K562 (cell line): Measurements from ENCODE around the gene FOXN3. TPM values are rescaled to one million over a fixed set of nuclear protein-coding genes. Genes with fewer than 3 reads are reported as not detected.

Experiments
- ATAC-seq: fragments of 200-7000 bp; cut with Tn5 transposase; 3 replicates; pipeline ENCODE4 v1.9.1; 2020; ENCODE audit warnings: moderate library complexity
- BruUV-seq: library from RNA; stranded (reverse); fragments of 400-500 nt; replicated peaks from 2 replicates; lab custom pipeline; 2021; lab: Mats Ljungman, UMichigan
- CTCF ChIA-PET: fragments of 300-600 bp; formaldehyde crosslinking; extraction: SDS; loops from one replicate; lab custom pipeline; 2021; ENCODE audit warnings: low intra/inter-chr PET ratio; lab: Yijun Ruan, JAX
- POLR2A ChIA-PET: fragments of 300-600, 350-650 bp; sonication (Branson Sonifier 250); formaldehyde crosslinking; extraction: SDS; loops from one replicate; lab custom pipeline; 2021; ENCODE audit warnings: antibody characterized with exemption, inconsistent platforms; lab: Yijun Ruan, JAX
- DNase-seq, 4 experiments: peaks; one replicate each; pipeline versions ENCODE4 v3.0.0 to v3.0.0-alpha.2; 2011 to 2018; ENCODE audit warnings: low spot score in 3 of 4, mixed read lengths in 3 of 4; ENCODE audit errors: extremely low read depth in 1 of 4
- FAIRE-seq: peaks from 2 replicates; lab custom pipeline; 2011; peaks lifted over from hg19 to GRCh38; lab: Jason Lieb, UNC
- H2AFZ ChIP-seq: 2 replicates; pipeline ENCODE4 v1.6.0; 2011; ENCODE audit warnings: low read depth, low read length, control low read depth, inconsistent platforms
- H3K27ac ChIP-seq: fragments of 200-600 bp; 3 replicates; pipeline ENCODE4 v1.8.0; 2011; ENCODE audit warnings: low read depth, mild to moderate bottlenecking, control low read depth, inconsistent platforms, low read length, moderate library complexity, mixed read lengths; ENCODE audit errors: extremely low read depth
- H3K27me3 ChIP-seq, 2 experiments: fragments of 300-600 bp in 1 of 2; 2 replicates in 1 of 2; 3 replicates in 1 of 2; pipeline versions ENCODE4 v1.6.0 to v1.8.0; 2011; ENCODE audit warnings: inconsistent platforms in 2 of 2, low read length in 2 of 2, mild to moderate bottlenecking in 1 of 2, mixed read lengths in 1 of 2, moderate library complexity in 1 of 2; ENCODE audit not compliant: control insufficient read depth in 2 of 2, insufficient read depth in 2 of 2
- H3K36me3 ChIP-seq: fragments of 300-600 bp; 3 replicates; pipeline ENCODE4 v1.8.0; 2011; ENCODE audit warnings: mild to moderate bottlenecking, low read length, inconsistent platforms; ENCODE audit not compliant: control insufficient read depth, insufficient read depth
- H3K4me1 ChIP-seq, 2 experiments: fragments of 200-600 bp in 1 of 2; replicated peaks in 1 of 2; 2 replicates in 1 of 2; 3 replicates in 1 of 2; pipeline versions ENCODE4 v1.5.1 to v1.8.0; 2011; ENCODE audit warnings: inconsistent platforms in 2 of 2, low read length in 2 of 2, mild to moderate bottlenecking in 1 of 2, mixed read lengths in 1 of 2, moderate library complexity in 1 of 2; ENCODE audit not compliant: control insufficient read depth in 2 of 2, insufficient read depth in 2 of 2
- H3K4me2 ChIP-seq: 2 replicates; pipeline ENCODE4 v1.6.1; 2011; ENCODE audit warnings: low read length, control low read depth, inconsistent platforms, mixed read lengths; ENCODE audit not compliant: insufficient read depth
- H3K4me3 ChIP-seq: fragments of 200-600 bp; sonication (generic), shearing (Covaris generic); 2 replicates; pipeline ENCODE4 v1.5.1; 2016; ENCODE audit warnings: control low read depth, inconsistent platforms
- H3K79me2 ChIP-seq: fragments of 200-600 bp; 3 replicates; pipeline ENCODE4 v1.8.0; 2011; ENCODE audit warnings: low read length, inconsistent platforms; ENCODE audit not compliant: control insufficient read depth, insufficient read depth
- H3K9ac ChIP-seq, 2 experiments: 2 replicates each; pipeline versions ENCODE4 v1.6.0 to v1.6.1; 2011; ENCODE audit warnings: low read depth in 2 of 2, low read length in 2 of 2, control low read depth in 1 of 2, inconsistent platforms in 1 of 2, mild to moderate bottlenecking in 1 of 2, mixed read lengths in 1 of 2; ENCODE audit not compliant: insufficient read depth in 1 of 2
- H3K9me1 ChIP-seq: one replicate; pipeline ENCODE4 v1.6.0; 2011; ENCODE audit warnings: inconsistent platforms, mild to moderate bottlenecking, low read length, moderate library complexity; ENCODE audit not compliant: control insufficient read depth, insufficient read depth
- H3K9me3 ChIP-seq: replicated peaks from 2 replicates; pipeline ENCODE4 v1.5.1; 2011; ENCODE audit warnings: low read depth, low read length, inconsistent platforms; ENCODE audit not compliant: control insufficient read depth, insufficient read depth
- H4K20me1 ChIP-seq: replicated peaks from 2 replicates; pipeline ENCODE4 v1.6.1; 2011; ENCODE audit warnings: low read length, inconsistent platforms, mixed read lengths; ENCODE audit not compliant: control insufficient read depth, insufficient read depth
- CC2D1A ChIP-seq: fragments of 450-650 bp; IDR thresholded peaks from 2 replicates; pipeline ENCODE4 v1.6.1; 2017; ENCODE audit warnings: mild to moderate bottlenecking
- ELF1 ChIP-seq: fragments of 200-800 bp; sonication (Bioruptor generic); IDR thresholded peaks from 2 replicates; pipeline ENCODE4 v1.6.1; 2016; ENCODE audit warnings: missing genetic modification characterization, missing compliant biosample characterization
- MCM3 ChIP-seq: fragments of 450-650 bp; IDR thresholded peaks from 2 replicates; pipeline ENCODE4 v1.6.1; 2016
- MITF ChIP-seq: IDR thresholded peaks from 2 replicates; pipeline ENCODE4 v1.6.1; 2014; ENCODE audit warnings: antibody characterized with exemption
- MTA1 ChIP-seq: fragments of 450-650 bp; IDR thresholded peaks from 2 replicates; pipeline ENCODE4 v1.6.1; 2017; ENCODE audit warnings: borderline replicate concordance
- MXD1 ChIP-seq: fragments of 250-450 bp; sonication (Bioruptor Pico); IDR thresholded peaks from 2 replicates; pipeline ENCODE4 v1.8.0; 2021; ENCODE audit warnings: borderline replicate concordance, mild to moderate bottlenecking, moderate library complexity; ENCODE audit not compliant: poor library complexity, severe bottlenecking
- MYC ChIP-seq, 2 experiments: fragments of 250-450 bp in 1 of 2; sonication (Bioruptor Pico) in 1 of 2; IDR thresholded peaks; 2 replicates each; pipeline versions ENCODE4 v1.5.1 to v1.6.1; 2012 to 2021; ENCODE audit warnings: low read depth in 2 of 2, borderline replicate concordance in 1 of 2, improper control_type of control experiment in 1 of 2, low read length in 1 of 2, mild to moderate bottlenecking in 1 of 2, moderate library complexity in 1 of 2
- PHF21A ChIP-seq: fragments of 450-650 bp; IDR thresholded peaks from 2 replicates; pipeline ENCODE4 v1.6.1; 2017; ENCODE audit warnings: low read depth, borderline replicate concordance
- POLR2B ChIP-seq: fragments of 450-650 bp; IDR thresholded peaks from 2 replicates; pipeline ENCODE4 v1.6.1; 2018; ENCODE audit warnings: low read depth; ENCODE audit not compliant: partially characterized antibody
- TOE1 ChIP-seq, 2 experiments: fragments of 450-650 bp in 1 of 2; sonication (generic) in 1 of 2; formaldehyde crosslinking in 1 of 2; IDR thresholded peaks; 2 replicates each; pipeline versions ENCODE4 v1.7.1 to v1.8.0; 2016 to 2022; ENCODE audit warnings: borderline replicate concordance in 2 of 2, mild to moderate bottlenecking in 2 of 2, antibody characterized with exemption in 1 of 2, inconsistent platforms in 1 of 2, low read depth in 1 of 2, missing genetic modification reagents in 1 of 2, moderate library complexity in 1 of 2
- UBTF ChIP-seq, 2 experiments: IDR thresholded peaks; 2 replicates each; pipeline ENCODE4 v1.6.1; 2012; ENCODE audit warnings: improper control_type of control experiment in 2 of 2, low read depth in 2 of 2, low read length in 2 of 2, borderline replicate concordance in 1 of 2
- ZBTB9 ChIP-seq: fragments of 450-650 bp; formaldehyde crosslinking; IDR thresholded peaks from 2 replicates; pipeline ENCODE4 v1.4.0; 2020; ENCODE audit warnings: mild to moderate bottlenecking, moderate library complexity
- ZC3H11A ChIP-seq: IDR thresholded peaks from 2 replicates; pipeline ENCODE4 v1.6.1; 2012; ENCODE audit warnings: low read depth, low read length, improper control_type of control experiment
- ZFP1 ChIP-seq: fragments of 450-650 bp; formaldehyde crosslinking; IDR thresholded peaks from 2 replicates; pipeline ENCODE4 v1.4.0; 2020; ENCODE audit warnings: mild to moderate bottlenecking, mixed read lengths
- ZFX ChIP-seq: sonication (generic); formaldehyde crosslinking; IDR thresholded peaks from 2 replicates; pipeline ENCODE4 v1.8.0; 2022; ENCODE audit warnings: mild to moderate bottlenecking, missing genetic modification reagents, moderate library complexity
- ZNF274 ChIP-seq: IDR thresholded peaks from 2 replicates; pipeline ENCODE4 v1.6.1; 2011; ENCODE audit warnings: low read depth, mild to moderate bottlenecking, low read length, moderate library complexity, borderline replicate concordance
- ZNF444 ChIP-seq: fragments of 250-450 bp; sonication (Bioruptor Pico); IDR thresholded peaks from 2 replicates; pipeline ENCODE4 v1.4.0; 2020; ENCODE audit warnings: mild to moderate bottlenecking, moderate library complexity
- ZNF75A ChIP-seq: fragments of 450-650 bp; formaldehyde crosslinking; IDR thresholded peaks from 2 replicates; pipeline ENCODE4 v1.4.0; 2020; ENCODE audit warnings: mild to moderate bottlenecking
- WGBS: fragments of 100-300 bp; shearing (Covaris generic); methylation state at CpG from one replicate; pipeline ENCODE4 v1.1.6; 2016; ENCODE audit warnings: low coverage, mixed read lengths; ENCODE audit not compliant: insufficient coverage; ENCODE audit errors: missing lambda C conversion rate; 5-methylcytosine and 5-hydroxymethylcytosine counted together
- in situ Hi-C: fragments of 300-500 bp; cut with MboI; formaldehyde crosslinking; loops from 4 replicates; pipeline ENCODE4 v1.15.0; 2018; ENCODE audit warnings: inconsistent platforms, mixed read lengths
- intact Hi-C: fragments of 100-400 bp; cut with micrococcal nuclease; formaldehyde crosslinking; loops from 2 replicates; pipeline ENCODE4 v1.14.2; 2022
- polyA plus RNA-seq, 8 experiments: library from polyadenylated mRNA; depleted of rRNA in 4 of 8; stranded (reverse) in 5 of 8; unstranded in 3 of 8; fragments of >200 nt; fragmentation: Nextera tagmentation in 2 of 8; fragmentation: Illumina TruSeq in 1 of 8; extraction: Ambion mirVana in 2 of 8; extraction: Trizol in 1 of 8; gene quantifications; 2 replicates each; pipeline versions ENCODE4 v1.2.1 to v1.2.3, GENCODE V29; 2011 to 2014; ENCODE audit warnings: inconsistent platforms in 1 of 8, missing spikeins in 1 of 8
- total RNA-seq, 7 experiments: library from RNA; depleted of rRNA in 6 of 7; stranded (reverse); fragments of >200 nt in 6 of 7; fragmentation: Illumina TruSeq in 2 of 7; extraction: Trizol in 2 of 7; gene quantifications; 2 replicates each; pipeline versions ENCODE4 v1.2.1 to v1.2.3, GENCODE V29; 2011 to 2021; ENCODE audit warnings: low replicate concordance in 1 of 7

FOXN3 gene
- total and polyA plus RNA-seq, 9 of the 15 experiments (the other 6 are each of a cell fraction or from before 2014, with no cell fraction given) = 0.07 to 1.3 (median 0.40) TPM

GRCh38 chr14:89424241-89424640 lies 7.2 kb upstream of the FOXN3 start:
- FAIRE-seq (no peak), DNase-seq (no peak), ATAC-seq (no peak)
- POLR2A ChIA-PET = no interaction called here
- Histone ChIP-seq H2AFZ (no peak overlapping the region), H3K9me3 (no peaks in the 10 kb centered on the region), H3K27me3 (peaks cover 0 to 15% of the 10 kb centered on the region in 2 experiments; a peak in 2 of 5 replicates), H3K27ac (no peak overlapping the region), H3K36me3 (no peaks in the 10 kb centered on the region), H4K20me1 (no peaks in the 10 kb centered on the region), H3K4me3 (no peak overlapping the region), H3K4me2 (no peak overlapping the region), H3K4me1 (no peaks in the 10 kb centered on the region), H3K9me1 (no peaks in the 10 kb centered on the region), H3K79me2 (no peaks in the 10 kb centered on the region), H3K9ac (no peak overlapping the region)
- in situ Hi-C loops (no loop called here), intact Hi-C loops (no loop called here)
- 12% methylated on average over 6 of the region's 6 CpGs for WGBS
- no TSS peak for BruUV-seq
- CTCF ChIA-PET = no interaction called here
- TF ChIP-seq ZFX (CRISPR knock-in tag) (no peak), TOE1 (IDR thresholded peaks at IDR 0.05; ENCODE audit: borderline replicate concordance) (no peak), TOE1 (CRISPR knock-in tag; IDR thresholded peaks at IDR 0.05; ENCODE audit: borderline replicate concordance, low read depth) (no peak), UBTF (IDR thresholded peaks at IDR 0.05; ENCODE audit: borderline replicate concordance in 1 of 2, low read depth in 2 of 2, low read length in 2 of 2) (no peak), MTA1 (no peak), ZNF75A (CRISPR knock-in tag) (no peak), ZBTB9 (CRISPR knock-in tag) (no peak), ZC3H11A (no peak), ZFP1 (no peak), MYC (IDR thresholded peaks at IDR 0.05; ENCODE audit: low read depth, low read length) (no peak), MYC (CRISPR knock-in tag; IDR thresholded peaks at IDR 0.05; ENCODE audit: borderline replicate concordance, low read depth) (no peak), ZNF274 (no peak), ELF1 (tag) (no peak), MXD1 (CRISPR knock-in tag) (no peak), CC2D1A (no peak), PHF21A (no peak), ZNF444 (no peak), MITF (no peak), POLR2B (no peak), MCM3 (no peak)
